AML-193 (cell line): ENCODE data around the gene IL34.
"Not testable (repeated sequence)": the region's sequence is repeated elsewhere in the genome, so short reads cannot be mapped to it uniquely, and the experiment has no call there.

Source experiments
- DNase-seq, 2 experiments: peaks; one replicate each; lab custom pipeline; 2025; lab: John Stamatoyannopoulos, UW

The IL34 gene

DNA sequence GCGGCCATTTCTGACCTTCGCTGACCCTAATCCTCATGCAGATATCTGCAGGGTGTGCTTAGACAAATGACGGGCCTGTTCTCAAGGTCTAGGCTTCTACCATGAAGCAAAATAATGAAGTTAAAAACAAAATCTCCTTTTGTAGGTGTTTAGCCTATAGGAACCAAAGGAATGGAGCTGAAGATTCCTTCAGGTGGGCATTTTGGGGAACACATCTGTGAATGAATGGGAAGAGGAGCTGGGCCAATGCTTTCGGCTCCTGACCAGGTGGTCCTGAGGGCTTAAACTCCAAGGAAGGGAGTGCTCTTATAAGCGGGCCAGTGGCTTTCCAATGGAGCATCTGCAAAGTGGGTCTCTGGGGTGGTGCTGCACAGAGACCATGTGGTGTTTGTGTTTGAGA lies 14.1 kb upstream of the IL34 start:
- no peak for DNase-seq

DNA sequence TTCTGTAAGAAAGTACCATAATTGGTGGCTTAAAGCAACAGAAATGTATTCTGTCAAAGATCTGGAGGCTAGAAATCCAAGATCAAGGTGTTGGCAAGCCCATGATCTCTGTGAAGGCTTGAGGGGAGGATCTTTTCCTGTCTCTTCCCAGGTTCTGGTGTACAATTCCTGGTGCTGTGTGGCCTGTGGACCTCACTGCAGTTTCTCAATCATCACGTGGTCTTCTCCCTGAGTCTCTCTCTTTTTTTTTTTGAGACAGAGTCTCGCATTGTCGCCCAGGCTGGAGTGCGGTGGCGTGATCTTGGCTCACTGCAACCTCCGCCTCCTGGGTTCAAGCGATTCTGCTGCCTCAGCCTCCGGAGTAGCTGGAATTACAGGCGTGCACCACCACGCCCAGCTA lies 12.7 kb upstream of the IL34 start:
- DNase-seq: not testable (repeated sequence)

DNA sequence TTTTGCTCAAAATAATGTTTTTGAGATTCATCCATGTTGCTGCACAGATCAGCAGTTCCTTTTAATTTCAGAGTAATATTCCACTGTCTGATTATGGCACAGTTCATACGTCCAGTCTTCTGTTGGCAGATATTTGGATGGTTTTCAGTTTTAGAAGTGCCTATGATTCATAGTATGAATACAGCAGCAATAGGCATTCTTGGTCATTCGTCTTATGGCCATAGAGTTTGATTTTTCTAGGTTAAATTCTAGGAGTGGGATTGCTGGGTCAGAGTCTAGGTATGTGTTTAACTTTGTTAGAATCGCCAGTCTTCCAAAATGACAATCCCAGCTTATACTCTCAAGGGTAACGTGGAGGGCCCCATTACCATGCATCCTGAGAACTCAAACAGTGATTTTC lies 11.5 kb upstream of the IL34 start:
- DNase-seq: no peak

DNA sequence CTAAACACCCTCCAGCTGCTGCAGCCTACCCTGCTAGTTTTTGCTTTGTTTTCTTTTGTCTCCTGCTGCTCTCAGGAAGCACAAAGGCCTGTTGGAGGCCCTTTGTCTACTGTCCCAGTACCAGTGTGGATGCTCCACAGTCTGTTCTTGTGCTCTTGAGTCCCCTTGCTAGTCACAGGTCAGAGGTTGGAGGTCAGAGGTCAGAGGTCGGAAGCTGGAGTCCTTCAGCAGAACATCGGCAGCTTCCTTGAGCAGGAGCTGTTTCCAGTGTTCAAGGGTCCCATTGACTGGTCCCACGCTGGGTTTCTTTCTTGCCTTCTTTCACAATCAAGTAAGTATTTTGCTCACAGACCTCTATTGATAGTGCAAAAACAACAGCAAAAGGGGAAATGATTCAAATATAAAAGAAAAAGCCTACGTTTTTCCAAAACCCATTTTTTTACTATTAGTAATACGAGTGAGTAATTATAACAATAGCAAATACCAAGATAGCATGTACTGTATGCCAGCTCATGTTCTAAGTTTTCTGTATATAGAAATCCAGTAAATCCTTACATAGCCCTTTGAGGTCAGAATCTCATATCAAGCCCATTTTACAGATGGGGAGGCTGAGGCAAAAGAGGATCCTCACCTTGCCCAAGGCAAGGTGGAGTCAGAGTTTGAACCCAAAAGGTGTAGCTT lies 10.9 kb upstream of the IL34 start:
- DNase-seq: no peak

DNA sequence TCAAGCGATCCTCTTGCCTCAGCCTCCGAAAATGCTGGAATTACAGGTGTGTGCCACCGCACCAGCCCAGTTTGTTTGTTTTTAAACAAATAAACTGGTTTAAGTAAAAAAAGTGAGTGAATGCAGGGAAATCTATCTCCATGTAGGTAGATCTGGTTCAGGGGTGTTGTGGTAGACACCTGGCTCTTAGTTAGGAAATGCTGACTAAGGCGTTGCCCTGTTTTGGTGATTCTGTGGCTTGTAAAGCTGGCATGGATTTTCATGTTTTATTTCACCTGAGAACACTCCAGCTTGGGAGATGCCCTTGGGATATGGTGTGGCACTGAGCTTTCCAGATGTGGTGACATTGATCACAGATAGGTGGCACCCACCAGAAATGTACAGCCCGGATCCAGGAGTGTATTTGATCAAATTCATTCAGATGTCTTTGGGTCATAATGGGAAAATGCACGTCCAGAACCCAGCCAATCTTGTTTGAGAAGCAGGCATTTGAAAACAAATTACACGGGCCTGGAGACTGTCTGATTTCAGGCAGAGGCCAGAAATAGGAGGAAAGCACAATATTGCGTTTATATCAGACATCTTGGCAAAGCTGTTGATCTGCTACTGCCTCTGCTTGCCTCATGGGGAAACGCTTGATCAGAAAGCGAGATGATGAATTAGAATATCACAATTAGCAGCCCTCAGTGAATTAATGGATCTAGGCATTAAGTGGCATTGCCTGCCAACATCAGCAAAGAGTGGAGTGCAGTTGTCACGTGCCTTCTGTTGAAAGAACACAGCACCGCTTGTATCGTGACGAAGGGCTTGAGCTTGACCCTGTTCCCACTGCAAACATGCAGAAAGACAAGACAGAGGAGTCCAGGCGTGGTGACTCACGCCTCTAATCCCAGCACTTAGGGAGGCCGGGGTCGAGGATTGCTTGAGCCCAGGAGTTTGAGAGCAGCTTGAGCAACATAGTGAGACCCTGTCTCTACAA lies 7.3 kb upstream of the IL34 start:
- no peak for DNase-seq

DNA sequence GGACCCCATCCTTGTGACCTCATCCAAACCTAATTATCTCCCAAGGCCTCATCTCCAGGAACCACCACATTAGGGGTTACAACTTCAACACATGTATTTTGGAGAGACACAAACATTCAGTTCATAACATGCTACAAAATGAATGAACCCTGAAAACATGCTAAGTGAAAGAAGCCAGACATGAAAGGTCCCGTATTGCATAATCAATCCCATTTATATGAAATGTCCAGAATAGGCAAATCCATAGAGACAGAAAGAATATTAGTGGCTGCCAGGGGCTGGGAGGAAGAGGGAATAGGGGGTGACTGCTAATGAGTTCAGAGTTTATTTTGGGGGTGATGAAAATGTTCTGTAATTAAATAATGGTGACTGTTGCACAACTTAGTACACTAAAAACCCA lies 3.7 kb upstream of the IL34 start:
- no peak for DNase-seq

DNA sequence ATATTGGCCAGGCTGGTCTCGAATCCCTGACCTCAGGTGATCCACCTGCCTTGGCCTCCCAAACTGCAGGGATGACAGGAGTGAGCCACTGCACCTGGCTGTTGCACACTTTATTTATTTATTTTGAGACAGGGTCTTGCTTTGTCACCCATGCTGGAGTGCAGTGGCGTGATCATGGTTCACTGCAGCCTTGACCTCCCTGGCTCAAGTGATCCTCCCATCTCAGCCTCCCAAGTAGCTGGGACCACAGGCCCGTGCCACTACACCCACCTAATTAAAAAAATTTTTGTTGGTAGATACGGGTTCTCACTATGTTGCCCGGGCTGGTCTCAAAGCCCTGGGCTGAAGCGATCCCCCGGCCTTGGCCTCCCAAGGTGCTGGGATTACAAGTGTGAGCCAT lies 3.1 kb upstream of the IL34 start:
- DNase-seq: not testable (repeated sequence)

DNA sequence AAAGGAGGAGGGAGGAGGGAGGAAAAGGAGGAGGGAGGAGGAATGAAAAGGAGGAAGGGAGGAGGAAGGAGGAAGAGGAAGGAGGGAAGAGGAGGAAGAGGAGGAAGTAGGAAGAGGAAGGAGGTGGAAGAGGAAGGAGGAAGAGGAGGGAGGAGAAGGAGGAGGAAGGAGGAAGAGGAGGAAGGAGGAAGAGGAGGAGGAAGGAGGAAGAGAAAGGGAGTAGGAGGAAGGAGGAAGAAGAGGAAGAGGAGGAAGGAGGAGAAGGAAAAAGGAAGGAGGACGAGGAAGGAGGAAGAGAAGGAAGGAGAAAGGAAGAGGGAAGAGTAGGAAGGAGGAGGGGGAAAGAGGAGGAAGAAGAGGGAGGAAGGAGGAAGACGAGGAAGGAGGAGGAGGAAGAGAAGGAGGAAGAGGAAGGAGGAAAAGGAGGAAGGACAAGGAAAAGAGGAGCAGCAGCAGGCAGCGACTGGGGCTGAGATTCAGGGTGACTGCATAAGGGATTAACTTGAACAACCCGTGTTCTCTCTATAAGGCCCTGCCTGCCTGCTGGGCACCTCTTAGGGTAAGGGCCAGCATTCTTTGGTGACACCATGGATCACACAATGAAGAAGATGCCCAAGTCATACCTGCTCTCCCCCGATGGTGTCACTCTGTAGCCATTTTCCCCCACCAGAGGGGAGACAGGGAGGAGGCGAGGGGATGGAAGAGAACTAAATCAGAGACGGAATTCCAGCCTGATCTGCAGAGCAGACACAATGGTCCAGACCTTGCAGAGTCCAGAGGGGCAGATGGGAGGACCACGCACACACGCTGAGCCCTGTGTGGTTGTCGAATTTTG lies 1.4 kb upstream of the IL34 start:
- DNase-seq: no peak

DNA sequence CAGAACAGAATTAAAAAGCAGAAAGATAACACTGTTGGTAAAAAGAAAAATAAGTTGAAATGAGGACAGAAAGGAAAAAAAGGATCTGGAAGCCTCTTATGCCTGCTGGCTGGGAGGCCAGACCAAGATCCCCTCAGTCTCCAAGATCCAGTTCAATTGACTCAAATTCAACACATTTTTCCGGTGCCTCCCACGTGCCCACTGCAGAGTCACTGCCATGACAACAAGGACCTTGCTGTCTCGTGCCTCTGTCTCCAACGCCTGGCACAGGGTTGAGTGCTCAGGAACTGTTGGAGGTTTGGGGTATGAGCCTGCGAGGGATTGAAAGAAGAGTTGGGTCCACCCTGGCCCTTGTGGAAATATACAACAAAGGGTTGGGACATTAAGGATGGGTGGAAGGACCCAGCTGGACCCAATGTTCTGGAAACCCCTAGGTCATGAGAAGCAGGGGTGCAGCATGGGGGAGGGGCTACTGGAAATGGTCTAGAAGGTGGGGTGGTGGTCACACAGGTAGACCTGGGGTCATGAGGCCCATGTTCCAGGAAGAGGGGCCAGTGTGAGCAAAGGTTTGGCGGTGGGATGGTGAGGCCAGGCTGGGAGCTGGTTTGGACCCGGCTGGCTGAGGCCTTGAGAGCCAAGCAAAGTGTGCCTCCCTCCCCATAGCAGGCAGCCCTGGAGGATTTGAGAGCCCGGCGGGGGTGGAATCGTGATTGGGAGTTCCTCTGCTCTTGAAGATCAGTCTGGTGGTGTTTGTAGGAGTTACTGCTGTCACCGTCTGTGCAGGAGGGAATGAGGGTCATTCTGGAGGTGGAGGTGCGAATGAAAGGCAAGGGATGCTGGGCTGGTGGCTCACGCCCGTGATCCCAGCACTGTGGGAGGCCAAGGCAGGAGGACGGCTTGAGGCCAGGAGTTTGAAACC lies 1.3 kb downstream of the IL34 start:
- DNase-seq: no peak

DNA sequence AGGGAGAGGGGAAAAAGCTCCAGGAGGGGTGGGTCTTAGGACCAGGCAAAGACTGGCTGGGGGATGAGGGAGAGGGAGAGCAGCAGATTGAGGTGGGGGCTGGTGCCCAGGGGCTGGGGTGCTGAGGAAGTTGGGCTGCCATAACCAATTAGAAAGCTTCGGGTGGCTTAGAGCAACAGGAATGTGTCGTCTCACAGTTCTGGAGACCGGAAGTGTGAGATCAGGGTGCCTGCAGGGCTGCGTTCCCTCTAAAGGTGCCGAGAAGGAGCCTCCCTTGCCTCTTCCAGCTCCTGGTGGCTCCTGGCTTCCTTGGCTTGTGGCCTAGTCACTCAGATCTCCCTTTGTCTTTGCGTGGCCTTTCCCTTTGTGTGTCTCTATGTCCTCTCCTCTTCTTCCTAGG lies 2.2 kb downstream of the IL34 start:
- no peak for DNase-seq

DNA sequence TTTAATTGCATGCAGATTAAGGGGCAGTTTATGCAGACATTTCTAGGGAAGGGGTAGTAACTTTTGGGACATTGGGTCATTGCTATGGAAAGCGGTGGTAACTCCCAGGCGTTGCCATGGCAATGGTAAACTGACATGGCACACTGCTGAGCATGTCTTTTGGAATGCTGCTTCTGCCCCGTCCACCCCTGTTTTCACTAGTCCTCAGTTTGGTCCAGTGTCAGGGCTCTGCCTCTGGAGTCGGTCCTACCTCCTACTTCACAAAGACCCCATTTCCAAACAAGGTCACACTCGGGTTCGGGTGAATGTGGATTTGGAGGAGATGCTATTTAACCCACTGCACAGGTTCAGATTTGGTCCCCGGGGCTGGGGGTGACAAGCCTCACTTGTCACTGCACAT lies 2.9 kb downstream of the IL34 start:
- no peak for DNase-seq

DNA sequence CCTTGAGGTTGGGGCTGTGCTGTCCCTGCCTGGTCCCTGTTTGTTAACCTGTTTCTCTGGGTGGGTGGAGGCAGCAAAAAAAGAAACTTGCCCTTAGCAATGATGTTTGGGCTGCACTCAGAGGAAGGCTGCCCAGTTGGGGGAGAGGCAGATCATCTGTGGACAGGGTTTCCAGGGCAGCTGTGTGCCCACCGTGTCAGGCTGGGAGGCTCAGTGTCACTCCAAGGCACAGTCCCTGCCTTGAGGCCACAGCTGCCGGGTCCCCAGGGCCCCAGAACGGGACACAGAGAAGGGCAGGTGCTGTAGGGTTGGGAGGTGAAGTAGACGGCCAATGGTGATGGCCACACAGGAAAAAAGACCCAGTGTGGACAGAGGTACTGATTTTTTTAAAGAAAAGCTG lies 3.9 kb downstream of the IL34 start:
- DNase-seq: no peak

DNA sequence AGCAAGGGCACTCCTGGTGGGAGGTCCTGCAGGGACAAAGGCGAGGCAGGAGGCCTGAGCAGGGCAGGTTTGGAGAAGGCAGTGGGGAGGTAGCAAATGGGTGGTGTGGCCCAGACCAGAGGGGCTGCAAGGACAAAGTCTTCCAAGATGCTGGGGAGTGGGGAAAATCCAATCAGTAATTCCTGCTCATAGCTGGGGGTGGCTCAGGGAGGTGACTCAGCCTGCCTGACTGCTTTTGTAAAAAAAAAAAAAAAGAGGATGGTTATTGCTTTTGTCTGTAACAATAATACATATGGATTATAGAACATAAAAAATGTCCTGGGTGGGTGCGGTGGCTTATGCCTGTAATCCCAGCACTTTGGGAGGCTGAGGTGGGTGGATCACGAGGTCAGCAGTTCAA lies 5.2 kb downstream of the IL34 start:
- DNase-seq: no peak

DNA sequence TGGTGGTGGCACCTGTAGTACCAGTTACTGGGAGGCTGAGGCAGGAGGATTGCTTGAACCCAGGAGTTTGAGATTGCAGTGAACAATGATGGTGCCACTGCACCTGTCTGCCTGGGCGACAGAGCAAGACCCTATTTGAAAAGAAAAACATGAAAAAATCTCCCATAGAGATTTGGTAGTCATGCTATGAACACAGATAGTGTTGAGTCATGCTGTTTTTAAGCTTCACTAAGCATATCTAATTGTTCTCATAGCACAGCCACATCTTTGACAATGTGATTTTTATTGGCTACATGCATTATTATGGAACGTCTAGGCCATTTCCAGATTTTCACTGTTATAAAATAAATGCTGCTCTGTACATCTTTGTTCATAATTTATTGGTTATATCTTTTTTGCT lies 6.0 kb downstream of the IL34 start:
- DNase-seq: no peak

DNA sequence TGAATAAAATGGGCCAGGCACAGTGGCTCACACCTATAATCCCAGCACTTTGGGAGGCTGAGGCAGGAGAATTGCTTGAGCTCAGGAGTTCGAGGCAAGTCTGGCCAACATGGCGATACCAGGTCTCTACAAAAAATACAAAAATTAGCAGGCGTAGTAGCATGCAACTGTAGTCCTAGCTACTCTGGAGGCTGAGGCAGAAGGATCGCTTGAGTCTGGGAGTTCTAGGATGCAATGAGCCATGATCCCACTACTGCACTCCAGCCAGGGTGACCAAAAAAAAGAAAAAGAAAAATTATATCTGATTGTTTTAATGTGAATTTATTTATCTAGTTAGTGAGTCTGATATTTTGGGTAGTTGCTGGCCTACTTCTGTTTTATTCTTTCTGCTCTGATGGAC lies 7.0 kb downstream of the IL34 start:
- DNase-seq: no peak

DNA sequence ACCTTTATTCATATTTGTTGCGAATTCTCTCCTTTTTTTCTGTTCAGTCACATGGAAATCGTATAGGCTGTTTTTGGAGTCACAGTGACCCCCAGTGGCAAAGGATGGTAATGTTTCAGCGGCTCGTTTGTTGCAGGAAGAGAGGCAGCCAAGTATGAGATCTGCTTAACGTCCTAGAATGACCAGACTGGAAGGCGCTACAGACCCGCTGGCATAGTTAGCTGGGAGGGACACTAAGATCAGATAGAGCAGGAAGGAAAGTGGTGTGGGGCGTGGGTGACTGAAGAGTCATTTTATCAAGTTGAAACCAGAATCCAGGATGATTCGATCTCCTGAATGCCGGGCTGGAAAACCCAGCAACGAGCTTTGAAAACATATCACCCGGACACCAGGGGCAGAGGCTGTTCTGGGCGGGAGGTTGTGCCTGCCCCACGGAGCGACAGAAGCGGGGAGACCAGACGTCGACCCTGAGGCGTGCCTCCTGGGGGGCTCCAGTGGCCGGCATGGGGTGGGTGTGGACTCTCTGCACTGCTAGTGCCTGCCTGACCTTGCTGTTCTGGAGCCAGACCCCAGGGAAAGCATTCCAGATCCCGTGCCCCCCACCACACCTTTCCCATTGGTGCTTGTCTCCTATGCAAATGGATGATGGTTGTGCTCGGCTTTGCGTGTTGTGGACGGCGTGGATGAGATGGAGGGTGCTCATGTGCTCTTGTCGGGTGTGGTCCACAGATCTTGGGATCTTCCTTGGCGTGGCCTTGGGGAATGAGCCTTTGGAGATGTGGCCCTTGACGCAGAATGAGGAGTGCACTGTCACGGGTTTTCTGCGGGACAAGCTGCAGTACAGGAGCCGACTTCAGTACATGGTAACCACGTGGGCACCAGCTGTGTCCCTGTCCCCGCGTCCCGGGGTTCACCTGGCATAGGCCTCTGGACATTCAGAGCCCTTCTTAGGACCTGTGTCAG lies 7.7 kb downstream of the IL34 start:
- peak; percentile 61 to 78 for DNase-seq

DNA sequence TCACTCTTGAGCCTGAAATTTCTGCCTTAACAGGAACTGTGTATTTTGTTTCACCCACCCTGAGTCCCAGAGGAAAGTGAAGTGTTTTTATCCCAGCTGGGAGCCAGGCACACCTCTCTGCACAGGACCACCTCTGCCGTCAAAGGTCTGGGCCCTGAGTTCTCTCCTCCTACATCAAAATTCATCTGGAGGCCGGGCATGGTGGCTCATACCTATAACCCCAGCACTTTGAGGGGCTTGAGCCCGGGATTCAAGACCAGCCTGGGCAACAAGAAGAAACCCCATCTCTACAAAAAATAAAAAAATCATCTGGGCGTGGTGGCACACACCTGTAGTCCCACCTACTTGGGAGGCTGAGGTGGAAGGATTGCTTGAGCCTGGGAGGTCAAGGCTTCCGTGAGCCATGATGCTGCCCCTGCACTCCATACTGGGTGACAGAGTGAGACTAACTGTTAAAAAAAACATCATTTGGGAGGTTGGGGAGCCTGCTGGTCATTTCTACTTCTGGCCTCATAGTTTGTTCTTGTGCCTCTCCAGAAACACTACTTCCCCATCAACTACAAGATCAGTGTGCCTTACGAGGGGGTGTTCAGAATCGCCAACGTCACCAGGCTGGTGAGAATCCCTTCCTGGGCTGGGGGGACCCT lies 9.8 kb downstream of the IL34 start:
- DNase-seq: no peak

DNA sequence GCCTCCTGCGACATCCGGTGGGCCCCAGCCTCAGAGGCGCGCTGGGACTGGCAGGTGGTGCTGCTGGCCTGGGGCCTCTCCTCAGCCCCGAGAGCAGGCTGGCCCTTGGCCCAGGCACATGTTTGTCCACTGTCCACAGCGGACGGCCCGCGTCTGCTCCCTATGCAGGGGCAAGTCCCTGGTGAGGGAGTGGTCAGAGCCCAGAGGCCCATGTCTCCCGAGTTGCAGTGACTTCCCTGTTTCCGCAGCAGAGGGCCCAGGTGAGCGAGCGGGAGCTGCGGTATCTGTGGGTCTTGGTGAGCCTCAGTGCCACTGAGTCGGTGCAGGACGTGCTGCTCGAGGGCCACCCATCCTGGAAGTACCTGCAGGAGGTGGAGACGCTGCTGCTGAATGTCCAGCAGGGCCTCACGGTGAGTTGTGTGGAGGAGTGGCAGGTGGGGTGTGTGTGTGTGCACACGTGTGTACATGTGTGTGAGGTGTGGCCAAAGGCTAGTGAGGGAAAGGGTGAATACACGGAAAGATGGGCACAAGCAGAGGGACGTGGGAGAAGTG lies 10.4 kb downstream of the IL34 start:
- DNase-seq: no peak

DNA sequence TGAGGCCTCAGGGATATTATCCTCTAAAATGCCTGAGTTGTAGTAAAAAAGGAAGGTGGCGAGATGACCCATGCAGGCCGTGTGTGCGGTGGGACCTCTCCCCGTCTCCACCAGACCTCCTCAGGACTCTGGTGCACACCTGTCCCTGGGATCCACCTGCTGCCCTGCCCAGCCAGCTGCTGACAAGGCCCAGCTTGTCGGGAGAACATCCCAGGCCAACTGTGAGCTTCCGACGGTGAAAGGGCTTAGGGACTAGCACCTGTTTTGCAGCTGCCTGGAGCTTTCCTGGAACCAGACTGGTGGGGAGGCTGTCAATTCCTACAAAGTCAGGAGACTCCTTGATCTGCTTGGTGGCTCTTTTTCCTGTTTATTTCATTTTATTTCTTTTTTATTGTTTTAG lies 11.6 kb downstream of the IL34 start:
- DNase-seq: no peak
